ENCODE results near the gene BDH1.

Gene BDH1

GRCh38 chr3:197511130-197511529 is 44.6 kb downstream of the BDH1 start:
- no peak for TF ChIP-seq CTCF (IDR thresholded peaks at IDR 0.05; ENCODE audit: insufficient read depth, low read length, poor library complexity, severe bottlenecking)
- H3K4me3 ChIP-seq (replicated peaks; ENCODE audit: low read depth, low read length): no peak overlapping the region
- peaks cover 15% of the 10 kb centered on the region for H3K36me3 ChIP-seq (ENCODE audit: control insufficient read depth, insufficient read depth, low read length)
- H3K27me3 ChIP-seq (replicated peaks; ENCODE audit: control insufficient read depth, insufficient read depth, low read length): no peaks in the 10 kb centered on the region
- DNase-seq (ENCODE audit: extremely low read depth, insufficient read length): no peak

- no peak for TF ChIP-seq CTCF (IDR thresholded peaks at IDR 0.05; ENCODE audit: insufficient read depth, low read length, poor library complexity, severe bottlenecking)
- no peak overlapping the region for H3K4me3 ChIP-seq (replicated peaks; ENCODE audit: low read depth, low read length)
- peaks cover 15% of the 10 kb centered on the region for H3K36me3 ChIP-seq (ENCODE audit: control insufficient read depth, insufficient read depth, low read length)
- no peak for DNase-seq (ENCODE audit: extremely low read depth, insufficient read length)
- H3K27me3 ChIP-seq (replicated peaks; ENCODE audit: control insufficient read depth, insufficient read depth, low read length): no peaks in the 10 kb centered on the region
These were observed 45.1 kb downstream of the BDH1 start for GRCh38 chr3:197510642-197511018.

- TF ChIP-seq CTCF (IDR thresholded peaks at IDR 0.05; ENCODE audit: insufficient read depth, low read length, poor library complexity, severe bottlenecking): no peak
- no peak overlapping the region for H3K4me3 ChIP-seq (replicated peaks; ENCODE audit: low read depth, low read length)
- H3K27me3 ChIP-seq (replicated peaks; ENCODE audit: control insufficient read depth, insufficient read depth, low read length): no peaks in the 10 kb centered on the region
- H3K36me3 ChIP-seq (ENCODE audit: control insufficient read depth, insufficient read depth, low read length): peaks cover 11% of the 10 kb centered on the region
- DNase-seq (ENCODE audit: extremely low read depth, insufficient read length): no peak
These were observed 46.6 kb downstream of the BDH1 start for GRCh38 chr3:197508924-197509775.

- no peak overlapping the region for H3K4me3 ChIP-seq (replicated peaks; ENCODE audit: low read depth, low read length)
- no peak for TF ChIP-seq CTCF (IDR thresholded peaks at IDR 0.05; ENCODE audit: insufficient read depth, low read length, poor library complexity, severe bottlenecking)
- no peak for DNase-seq (ENCODE audit: extremely low read depth, insufficient read length)
- H3K36me3 ChIP-seq (ENCODE audit: control insufficient read depth, insufficient read depth, low read length): peaks cover 10% of the 10 kb centered on the region
- H3K27me3 ChIP-seq (replicated peaks; ENCODE audit: control insufficient read depth, insufficient read depth, low read length): no peaks in the 10 kb centered on the region
These were observed 47.3 kb downstream of the BDH1 start for GRCh38 chr3:197508461-197508860.

- Histone ChIP-seq H3K36me3 (ENCODE audit: control insufficient read depth, insufficient read depth, low read length) (peaks cover 10% of the 10 kb centered on the region), H3K27me3 (replicated peaks; ENCODE audit: control insufficient read depth, insufficient read depth, low read length) (no peaks in the 10 kb centered on the region), H3K4me3 (replicated peaks; ENCODE audit: low read depth, low read length) (no peak overlapping the region)
- TF ChIP-seq CTCF (IDR thresholded peaks at IDR 0.05; ENCODE audit: insufficient read depth, low read length, poor library complexity, severe bottlenecking): no peak
- DNase-seq (ENCODE audit: extremely low read depth, insufficient read length): no peak
These were observed 47.7 kb downstream of the BDH1 start for GRCh38 chr3:197508051-197508451.

Data from GM06990 (cell line).